Esophagus squamous epithelium (tissue), 4 donors: ENCODE results near the gene C10orf71.

Experiments
- POLR2A ChIP-seq, 4 donors: fragments of 450-650 bp; IDR thresholded peaks; one replicate each; pipeline ENCODE4 v1.6.1; 2017; ENCODE audit warnings: antibody characterized with exemption in 4 of 4, mild to moderate bottlenecking in 4 of 4, moderate library complexity in 3 of 4
- TF ChIP-seq, protein P1 (sequence below), 6 experiments: fragments of 450-650 bp in 4 of 6; fragments of 200-600 bp in 2 of 6; sonication (generic) in 2 of 6; IDR thresholded peaks; one replicate each; pipeline ENCODE4 v1.5.1; 2016 to 2019; ENCODE audit warnings: antibody characterized with exemption in 6 of 6, mild to moderate bottlenecking in 4 of 6, moderate library complexity in 4 of 6

DNA sequence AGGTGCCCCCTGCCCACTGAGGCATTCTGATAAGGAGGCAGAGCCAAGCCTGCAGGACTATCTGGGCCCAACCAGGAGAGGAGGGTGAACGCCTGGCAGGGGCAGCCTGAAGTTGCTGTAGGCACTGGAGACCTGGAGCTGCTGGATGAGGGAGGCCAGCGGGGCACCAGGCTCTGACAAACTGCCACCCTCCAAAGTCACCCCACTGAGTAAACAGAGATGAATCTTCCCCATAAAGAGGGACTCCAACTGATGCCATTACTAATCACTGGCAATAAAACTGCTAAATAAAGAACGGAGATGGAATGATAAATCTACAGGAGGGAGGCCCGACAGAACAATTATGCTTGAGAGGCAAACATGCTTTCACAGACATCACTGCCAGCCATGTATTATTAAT is 52.7 kb downstream of the C10orf71 start:
- TF ChIP-seq POLR2A (IDR thresholded peaks at IDR 0.05): no peak
- TF ChIP-seq, protein P1, sequence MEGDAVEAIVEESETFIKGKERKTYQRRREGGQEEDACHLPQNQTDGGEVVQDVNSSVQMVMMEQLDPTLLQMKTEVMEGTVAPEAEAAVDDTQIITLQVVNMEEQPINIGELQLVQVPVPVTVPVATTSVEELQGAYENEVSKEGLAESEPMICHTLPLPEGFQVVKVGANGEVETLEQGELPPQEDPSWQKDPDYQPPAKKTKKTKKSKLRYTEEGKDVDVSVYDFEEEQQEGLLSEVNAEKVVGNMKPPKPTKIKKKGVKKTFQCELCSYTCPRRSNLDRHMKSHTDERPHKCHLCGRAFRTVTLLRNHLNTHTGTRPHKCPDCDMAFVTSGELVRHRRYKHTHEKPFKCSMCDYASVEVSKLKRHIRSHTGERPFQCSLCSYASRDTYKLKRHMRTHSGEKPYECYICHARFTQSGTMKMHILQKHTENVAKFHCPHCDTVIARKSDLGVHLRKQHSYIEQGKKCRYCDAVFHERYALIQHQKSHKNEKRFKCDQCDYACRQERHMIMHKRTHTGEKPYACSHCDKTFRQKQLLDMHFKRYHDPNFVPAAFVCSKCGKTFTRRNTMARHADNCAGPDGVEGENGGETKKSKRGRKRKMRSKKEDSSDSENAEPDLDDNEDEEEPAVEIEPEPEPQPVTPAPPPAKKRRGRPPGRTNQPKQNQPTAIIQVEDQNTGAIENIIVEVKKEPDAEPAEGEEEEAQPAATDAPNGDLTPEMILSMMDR (IDR thresholded peaks at IDR 0.05): no peak
